ENCODE measurements around the gene MSI2.

MSI2 gene

DNA sequence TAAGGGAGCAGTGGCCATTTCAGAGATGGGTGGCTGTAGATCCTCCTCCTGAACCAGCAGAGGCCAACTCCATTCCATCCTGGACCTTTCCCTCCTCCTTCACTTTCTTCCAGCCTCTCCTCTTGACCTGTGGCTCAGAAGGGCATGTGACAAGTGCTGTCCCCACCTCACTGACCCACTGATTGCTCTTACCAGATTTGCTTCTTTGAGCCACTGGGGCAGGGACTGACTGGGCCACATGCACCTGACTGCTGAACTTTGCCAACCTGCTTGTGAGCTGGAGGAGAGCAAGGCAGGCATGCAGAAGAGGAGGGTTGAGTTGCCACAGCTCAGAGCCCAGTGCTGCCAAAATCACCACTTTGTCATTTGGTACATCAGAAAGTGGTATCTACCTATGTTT lies 68.3 kb downstream of the MSI2 start:
- no peak for FAIRE-seq

DNA sequence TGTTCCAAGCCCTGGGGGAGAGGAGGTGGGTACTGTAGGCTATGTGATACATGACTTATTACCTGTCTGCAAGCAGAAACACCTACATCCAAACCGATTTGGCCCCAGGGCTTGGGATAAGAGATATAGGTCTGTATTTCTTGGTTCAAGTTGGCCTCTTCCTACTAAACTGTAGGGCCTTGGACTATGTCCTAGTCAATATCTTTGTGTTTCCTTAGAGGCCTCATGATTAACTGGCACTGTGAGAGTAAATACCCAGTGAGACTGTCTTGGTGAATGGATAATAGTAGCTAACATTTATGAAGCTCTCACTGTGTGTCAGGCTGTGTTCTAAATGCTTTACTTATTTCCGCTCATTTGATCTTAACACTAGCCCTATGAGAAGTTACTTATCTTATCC lies 70.0 kb downstream of the MSI2 start:
- FAIRE-seq: no peak

DNA sequence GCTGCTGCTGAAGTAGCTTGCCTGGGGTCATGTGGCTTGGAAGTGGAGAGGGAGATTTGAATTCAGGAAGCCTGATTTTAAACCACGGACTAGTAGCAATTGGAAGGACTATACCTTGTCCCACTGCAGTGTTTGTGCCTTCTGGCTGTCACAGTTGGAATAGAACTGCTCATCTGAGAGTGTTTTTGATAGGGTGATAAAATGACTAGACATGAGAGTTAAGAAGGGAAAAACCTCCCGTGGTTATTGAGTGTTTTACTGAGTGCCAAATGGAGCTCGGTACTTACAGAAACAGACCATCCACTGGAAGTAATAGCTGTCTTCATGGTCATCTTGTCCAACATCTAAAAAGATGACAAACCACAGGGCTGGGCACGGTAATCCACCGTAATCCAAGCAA lies 70.4 kb downstream of the MSI2 start:
- no peak for FAIRE-seq

DNA sequence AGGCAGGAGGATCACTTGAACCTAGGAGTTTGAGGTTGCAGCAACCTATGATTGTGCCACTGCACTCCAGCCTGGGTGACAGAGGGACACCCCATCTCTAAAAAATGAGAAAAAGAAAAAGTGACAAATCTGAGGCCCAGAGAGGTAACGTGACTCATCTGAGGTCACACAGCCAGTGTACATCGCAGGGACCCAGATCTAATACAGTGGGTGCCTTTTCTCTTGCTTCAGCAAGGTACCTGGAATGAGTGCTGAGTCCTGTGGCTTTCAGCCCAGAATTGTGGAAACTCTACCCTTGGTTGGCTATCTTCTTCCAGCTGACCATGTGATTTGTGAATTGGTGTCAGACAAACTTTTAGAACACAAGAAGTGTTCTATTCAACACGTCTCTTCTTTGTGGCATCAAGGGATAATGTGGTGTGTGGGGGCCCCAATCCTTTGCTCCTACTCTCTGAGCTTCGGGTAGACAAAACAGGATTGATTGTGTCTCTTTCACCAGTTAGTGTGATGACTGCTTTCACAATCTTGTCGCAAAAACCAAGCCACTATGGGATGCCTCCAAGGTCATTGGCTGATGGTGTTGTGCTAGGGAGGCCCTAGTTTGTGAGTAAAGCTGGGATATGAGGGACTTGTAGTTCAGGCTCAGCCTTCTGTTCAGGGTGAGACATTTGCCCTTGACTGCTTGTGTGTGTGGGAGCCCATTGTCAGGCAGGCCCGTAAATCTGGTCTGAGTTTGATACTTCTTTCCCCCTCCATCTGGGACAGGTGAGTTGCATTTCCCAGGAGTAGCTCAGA lies 71.0 kb downstream of the MSI2 start:
- no peak for FAIRE-seq

DNA sequence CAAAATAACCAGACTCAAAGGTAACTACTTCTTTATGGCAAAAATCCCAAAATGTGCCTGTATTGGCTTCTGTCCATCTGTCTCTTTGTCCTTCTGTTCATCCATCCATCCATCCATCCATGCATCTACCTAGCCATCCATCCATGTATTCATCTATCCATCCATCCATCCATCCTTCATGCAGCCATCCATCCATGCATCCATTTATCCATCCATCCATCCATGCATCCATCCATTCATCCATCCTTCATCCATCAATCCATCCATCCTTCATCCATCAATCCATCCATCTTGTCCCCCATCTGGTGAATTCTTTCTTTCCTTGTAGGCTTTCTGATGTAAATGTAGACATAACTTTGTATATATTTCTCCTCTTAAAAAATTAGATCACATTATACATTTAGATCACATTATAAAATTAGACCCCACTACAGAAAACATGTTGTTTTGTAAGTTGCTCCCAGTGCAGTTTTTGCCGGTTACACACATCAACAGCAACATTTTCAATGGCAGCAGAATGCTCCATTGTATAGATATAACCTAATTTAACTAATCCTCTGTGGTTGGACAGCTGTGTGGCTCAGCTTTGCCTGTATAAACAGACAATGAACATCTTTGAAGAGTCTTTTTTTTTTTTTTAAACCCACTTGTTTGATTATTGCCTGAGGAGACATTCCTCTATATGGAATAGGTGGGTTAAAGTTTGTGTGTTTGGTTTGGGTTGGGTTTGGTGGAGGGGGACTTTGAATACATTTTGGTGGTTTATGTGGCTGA lies 72.0 kb downstream of the MSI2 start:
- FAIRE-seq: no peak

DNA sequence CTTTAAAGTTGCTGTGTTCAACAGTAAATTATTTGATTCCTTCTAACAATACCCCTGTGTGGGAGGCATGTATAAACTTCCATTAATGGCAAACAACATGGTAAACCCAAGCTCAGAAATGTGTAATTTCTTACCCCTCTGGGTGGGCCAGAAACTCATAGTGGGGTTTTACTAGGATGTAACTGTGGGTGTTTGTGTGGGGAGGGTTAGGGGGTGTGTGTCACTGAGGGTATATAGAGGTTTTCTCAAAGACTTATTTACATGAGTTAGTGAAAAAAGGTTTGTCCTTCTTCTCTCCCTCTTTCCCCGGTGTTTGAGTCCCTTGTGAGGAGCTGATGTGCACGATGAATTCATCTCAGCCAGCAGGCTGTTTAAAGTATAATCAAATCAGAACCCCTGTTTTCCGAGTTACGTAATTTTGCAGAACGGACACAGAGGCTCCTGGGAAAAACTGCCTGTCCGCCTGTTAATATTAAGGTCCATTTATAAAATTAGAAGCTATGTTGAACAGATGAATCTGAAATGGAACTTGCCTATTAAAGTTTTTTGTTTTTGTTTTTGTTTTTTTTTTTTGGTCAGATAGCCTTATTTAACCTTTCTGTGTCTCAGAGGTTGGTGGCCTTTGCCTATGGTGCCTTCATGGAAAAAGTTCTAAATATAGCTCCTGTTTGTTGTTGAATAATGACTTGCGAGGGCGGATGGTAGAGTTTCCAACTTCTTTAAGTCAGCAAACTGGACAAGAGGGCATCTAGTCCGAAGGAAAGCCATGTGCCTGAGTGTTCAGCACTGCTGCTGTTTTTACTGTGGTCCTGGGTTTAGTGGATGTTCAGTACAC lies 73.3 kb downstream of the MSI2 start:
- FAIRE-seq: no peak

DNA sequence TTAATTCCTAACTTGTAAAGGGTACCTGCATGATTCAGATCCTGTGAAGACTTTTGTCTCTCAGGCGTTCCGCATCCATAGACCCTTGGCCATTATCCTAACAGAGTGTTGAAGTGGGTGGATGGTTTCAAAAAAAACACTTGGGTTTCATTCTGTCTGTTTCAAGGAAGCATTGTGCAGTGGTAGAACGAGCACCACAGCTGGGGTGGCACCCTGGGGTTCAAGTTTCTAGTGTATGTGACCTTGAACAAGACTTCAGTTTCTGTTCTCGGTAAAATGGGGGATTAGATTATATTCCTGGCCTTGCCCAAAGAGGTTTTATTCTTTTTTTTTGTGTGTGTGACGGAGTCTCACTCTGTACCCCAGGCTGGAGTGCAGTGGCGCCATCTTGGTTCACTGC lies 74.3 kb downstream of the MSI2 start:
- no peak for FAIRE-seq

DNA sequence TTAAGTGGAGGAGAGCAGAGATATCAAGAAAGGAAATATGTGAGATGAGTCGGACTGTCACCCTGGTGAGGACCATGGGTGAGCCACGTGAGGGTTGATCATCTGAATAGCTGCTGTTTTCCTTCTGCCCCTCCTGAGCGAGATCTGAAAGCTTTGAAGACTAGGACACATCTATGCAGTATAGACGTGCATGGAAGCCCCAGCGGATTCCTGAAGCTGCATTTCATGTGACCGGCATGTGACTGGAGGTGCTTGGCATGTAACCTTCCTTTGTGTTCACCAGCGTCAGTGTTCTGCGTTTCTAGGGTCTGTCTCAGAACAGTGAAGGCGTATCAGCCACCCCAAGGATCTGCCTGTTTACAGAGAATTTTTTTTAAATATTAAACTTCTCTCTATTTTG lies 75.1 kb downstream of the MSI2 start:
- no peak for FAIRE-seq

DNA sequence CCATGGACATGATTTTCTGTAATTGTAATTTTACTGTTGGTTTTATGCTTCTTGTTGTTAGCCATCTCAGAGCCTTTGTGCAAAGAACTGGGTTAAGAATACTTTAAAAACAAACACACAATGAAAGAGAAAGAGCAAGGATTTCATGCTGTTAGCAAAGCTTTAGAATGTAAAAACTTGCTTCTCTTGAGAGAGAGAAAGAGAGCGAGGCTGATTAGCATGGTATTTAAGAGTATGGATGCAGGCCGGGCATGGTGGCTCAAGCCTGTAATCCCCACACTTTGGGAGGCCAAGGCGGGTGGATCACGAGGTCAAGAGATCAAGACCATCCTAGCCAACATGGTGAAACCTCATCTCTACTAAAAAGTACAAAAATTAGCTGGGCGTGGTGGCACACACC lies 76.2 kb downstream of the MSI2 start:
- FAIRE-seq: no peak

DNA sequence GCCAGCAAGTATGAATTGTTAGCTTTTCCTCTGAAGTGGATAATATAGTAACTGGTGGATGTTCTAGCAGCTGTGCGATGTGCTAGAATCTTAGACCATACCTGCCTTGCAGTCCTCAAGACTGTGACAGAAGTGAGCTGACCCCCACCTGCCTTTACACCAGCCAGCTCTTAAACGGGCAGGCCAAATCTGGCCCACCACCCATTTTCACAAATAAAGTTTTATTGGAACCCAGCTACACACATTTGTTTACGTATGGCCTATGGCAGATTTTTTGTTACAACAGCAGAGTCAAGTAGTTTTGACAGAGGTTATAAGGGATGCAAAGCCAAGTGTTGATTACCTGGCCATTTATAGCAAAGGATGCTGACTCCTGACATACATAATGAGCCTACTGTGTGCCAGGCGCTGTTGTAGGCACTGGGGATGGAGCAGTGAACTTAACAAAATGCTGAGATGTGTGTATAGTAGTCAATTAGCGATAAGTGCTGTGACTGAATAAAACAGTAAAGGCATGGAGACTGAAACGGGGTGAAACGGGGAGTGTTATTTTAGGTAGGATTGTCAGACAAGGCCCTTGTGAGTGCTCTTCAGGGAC lies 79.0 kb downstream of the MSI2 start:
- no peak for FAIRE-seq

DNA sequence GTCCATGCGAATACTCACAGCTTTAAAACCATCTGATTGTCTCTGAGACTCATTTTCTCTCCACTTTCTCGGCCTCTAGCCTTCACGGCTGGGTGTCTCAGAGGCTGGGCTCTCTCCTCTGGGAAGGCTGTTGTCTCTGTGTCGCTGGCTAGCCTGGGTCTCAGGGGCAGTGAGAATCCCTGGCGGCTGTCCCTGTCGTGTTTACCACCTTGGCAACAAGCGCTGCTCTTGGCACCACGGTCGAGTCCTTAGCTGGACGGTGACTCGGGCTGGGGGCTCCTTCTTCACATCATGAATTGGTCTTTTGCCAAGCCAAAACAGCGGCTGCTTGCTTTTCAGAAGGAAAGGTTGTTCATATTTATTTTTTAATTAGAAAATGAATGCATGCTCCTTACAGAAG lies 81.1 kb downstream of the MSI2 start:
- no peak for FAIRE-seq

DNA sequence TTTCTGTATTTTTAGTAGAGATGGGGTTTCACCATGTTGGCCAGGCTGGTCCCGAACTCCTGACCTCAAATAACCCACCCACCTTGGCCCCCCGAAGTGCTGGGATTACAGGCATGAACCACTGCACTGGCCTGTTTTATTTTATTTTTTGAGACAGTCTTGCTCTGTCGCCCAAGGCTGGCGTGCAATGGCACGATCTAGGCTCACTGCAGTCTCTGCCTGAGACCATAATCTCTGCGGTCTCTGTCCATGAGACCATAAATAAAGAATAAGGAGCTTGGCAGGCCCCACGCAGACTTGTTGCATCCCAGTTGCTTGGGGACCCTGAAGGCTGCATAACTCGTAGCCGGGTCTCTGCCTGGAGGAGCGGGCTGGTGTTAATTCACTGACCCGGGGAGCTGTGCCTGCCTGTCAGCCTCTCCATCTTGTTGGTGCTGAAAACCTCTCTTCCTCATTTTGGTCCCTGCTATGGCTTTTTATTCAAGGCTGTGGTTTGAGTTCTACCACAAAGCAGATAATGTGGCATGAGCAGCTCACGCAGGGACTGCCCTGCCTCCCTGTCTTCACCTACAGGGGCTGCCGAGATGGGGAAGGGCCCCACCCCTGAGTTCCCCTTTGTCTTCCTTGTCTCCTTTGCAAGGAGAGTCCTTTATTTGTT lies 82.1 kb downstream of the MSI2 start:
- no peak for FAIRE-seq

DNA sequence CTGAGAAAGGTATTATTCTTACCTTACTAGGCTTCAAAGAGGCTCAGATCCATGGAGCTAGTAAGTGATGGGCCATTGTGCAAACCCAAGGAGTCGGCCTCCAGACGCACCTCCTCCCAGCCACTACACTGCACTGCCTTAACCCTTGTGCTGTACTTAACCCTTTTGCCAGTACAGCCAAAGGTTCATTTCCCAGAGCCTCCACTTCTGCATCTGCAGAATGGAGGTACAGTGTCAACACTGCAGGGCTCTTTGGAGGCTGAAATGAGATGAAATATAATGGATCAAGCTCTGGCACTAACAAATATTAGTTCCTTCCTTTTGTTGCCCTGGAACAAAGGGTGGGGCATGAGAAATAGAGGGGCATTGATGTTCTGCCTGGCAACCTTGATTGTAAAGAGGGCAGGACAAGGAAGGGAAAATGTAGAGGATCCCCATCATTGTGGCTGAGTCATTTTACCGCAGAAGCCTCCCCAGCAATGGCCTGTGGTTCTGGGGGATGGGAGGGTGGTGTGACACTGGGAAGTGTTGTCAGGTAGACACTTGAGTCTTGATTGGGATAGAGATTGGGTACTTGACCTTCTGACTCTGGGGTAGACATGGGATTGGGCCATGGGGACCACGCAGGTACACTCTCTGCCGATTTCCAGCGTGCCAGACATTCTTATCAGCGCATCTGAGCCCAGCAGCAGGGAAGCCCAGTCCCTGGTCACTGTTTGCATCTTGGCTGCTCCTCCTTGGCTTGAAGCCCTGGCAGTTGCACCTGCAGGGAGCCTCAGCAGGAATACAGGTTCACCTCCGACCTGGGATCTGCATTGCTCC lies 84.0 kb downstream of the MSI2 start:
- no peak for FAIRE-seq

DNA sequence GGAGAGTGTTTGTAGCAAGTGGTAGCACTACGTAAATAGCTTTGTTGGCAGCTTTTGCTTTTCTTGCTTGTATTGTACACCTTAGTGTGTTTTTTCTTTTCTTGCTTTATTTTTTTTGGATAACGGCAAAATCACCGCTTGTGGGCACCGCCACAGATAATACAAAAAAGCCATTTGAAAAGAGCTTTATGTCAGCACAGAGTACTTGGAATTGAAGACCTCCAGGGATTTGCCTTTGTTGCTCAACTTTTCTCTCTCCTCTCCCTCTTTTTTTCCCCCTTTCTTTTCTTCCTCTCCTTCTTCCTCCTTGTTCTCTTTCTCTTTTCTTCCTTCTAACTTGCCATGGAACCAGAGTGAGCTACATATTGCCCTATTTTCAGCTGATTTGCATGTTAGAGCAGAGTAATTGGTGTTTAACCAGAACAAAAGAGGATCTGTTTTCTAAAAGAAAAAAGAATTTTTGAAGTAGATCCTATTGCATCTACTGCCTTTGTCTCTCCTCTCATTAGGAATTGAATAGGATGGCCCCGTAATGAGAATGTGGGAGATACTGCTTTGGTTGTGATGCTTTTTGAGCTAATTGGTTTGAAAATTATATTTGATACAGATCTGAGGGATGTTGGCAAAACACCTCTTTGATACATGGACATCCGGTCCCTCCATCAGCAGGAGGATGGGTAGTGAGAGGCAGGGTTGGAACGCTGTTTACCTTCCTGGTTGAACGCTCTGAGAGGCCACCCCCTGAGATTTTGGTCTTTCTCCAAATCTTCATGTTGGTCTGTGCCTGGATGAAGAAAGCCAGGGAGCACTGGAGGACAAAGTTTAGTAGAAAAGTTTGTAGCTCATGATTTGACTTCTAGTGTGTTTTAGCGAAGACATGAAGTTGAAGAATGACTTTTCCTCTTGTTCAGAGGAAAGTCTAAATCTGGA lies 85.6 kb downstream of the MSI2 start:
- FAIRE-seq: no peak

DNA sequence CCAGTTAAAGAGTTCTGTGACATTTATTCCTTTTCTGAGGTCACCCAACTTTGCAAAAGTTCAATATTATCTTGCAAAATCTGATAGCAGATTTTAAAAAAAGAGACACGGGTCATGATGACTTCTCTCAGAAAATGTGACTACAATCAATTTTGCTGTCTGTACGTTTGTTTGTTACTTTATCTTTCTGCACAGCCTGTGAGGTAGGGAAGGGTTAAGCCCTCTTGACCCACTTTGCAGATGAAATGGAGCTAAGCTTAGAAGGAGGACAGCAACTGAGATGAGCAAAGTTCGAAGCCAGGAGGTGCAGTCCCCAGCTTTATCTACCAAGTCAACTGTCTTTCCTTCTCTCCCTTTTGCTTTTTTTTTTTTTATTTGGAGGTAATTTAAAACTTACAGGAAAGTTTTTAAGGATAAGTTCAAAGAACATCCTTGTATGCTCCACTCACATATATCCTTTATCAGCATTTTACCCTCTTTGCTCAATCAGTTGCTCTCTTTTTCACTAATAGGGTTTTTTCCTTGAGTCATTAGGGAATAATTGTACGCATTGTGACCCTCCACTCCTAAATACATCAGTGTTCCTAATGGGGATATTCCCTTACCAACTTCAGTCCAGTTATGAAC lies 86.8 kb downstream of the MSI2 start:
- FAIRE-seq: no peak

DNA sequence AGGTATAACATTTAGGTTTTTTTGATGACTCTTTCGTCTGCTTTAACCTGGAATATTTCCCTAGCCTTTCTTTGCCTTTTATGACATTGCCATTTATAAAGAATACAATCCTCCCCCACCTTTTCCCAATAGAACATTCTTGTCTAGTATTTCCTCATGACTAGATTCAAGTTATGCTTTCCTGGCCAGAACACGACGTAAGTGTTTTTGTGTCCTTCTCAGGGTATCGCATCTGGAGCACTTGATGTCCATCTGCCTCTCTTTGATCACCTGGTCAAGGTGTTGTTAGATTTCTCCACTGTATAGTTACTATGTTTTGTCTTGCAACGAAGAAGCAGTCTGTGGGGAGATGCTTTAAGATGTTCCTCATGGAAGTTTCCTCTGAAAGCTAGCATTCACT lies 87.4 kb downstream of the MSI2 start:
- no peak for FAIRE-seq

DNA sequence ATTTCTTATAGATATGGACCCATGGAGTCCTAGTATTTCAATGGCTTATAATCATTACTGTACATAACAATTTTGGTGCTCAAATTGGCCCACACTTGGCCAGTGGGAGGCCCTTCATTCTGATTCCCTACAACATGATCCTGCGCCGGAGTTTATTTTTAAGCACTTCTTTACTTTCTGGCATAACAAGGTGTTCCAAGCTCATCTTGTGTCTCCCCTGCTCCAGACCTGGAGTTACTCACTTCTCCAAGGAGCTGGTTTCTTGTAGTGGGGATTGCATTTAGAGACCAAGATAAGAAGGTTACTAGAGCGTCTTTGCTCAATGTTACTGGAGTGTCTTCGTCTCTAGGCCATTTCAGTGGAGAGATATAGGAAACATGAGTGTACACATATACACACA lies 87.9 kb downstream of the MSI2 start:
- no peak for FAIRE-seq

DNA sequence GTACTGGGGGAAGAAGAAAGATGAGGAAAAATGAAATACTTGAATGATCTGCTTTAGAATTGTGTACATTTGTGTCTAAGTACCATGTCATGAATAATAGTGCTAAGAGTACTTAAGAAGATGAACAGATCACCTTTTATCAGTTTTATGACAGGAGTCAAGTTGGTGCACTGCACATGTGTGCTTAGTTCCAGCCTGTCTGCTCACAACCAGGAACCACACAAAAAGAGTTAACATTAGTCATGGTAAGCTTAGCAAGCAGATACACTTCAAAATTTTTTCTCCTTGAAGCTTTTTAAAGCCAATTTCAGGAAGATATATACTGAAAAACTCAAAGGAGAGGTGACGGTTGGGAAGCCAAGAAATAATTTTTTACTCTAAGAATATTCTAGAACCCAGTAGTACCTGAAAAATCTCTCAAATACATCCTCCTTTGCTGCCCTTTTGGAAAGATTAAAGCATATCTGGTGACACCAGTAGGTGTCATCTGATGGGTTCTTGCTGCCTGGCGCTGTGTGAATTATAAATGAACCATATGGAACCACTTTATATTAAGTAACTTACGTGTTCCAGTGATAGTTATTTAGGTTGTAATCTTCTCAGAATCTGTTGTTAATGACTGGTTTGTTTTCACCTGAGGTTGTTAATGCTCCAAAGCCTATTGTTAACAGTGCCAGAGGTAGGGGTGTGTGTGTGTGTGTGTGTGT lies 93.4 kb downstream of the MSI2 start:
- no peak for FAIRE-seq

DNA sequence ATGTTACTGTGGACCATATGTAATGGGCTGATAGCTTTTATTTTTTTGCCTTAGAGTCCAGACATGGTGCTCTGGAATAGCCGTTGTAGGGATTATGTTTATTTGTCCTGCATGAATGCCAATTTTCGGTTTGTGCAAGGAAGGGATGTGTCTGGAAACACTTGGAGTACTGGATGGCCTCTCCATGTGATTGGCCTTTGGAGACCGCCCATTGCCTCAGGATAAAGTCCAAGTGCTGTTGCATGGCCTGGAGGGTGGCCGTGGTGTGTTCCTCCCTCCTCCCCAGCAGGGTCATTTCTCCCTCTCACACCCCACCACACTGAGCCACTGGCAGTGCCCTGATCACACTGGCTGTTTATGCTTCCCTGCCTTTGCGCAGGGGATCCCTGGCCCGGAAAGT lies 93.9 kb downstream of the MSI2 start:
- FAIRE-seq: no peak
